ENCODE results near the gene KBTBD2.

Gene KBTBD2

DNA sequence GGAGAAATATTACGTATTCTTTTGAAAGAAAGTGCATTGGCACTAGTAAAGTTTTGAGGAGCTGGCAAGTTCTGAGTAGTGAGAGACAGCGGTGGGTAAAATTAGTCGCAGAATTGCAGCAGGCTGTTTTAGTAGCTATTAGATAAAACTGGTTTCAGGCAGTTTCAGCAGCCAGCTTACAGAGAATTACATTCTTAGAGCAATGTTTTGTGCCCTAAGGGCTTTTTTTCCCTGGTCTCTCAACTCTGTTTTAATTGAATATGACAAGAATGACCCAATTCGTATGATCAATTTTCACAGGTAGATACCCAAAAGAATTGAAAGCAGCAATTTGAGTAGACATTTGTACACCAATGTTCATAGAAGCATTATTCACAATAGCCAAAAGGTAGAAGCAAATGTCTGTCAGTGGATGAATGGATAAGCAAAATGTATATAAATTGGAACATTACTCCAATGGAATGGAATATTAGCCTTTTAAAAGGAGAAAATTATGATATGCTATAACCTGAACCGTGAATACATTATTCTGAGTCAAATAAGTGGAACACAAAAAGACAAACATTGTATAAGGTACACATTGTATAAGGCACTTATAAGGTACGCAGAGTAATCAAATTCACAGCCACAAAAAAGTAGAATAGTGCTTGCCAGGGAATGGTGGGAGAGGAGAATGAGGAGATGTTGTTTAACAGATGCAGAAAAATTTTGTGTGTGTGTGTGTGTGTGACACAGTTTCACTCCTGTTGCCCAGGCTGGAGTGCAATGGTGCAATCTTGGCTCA, 5.2 kb upstream of the KBTBD2 start:
- Histone ChIP-seq H3K9ac (ENCODE audit: low read length) (no peak overlapping the region), H3K36me3 (replicated peaks; ENCODE audit: low read depth, low read length) (no peaks in the 10 kb centered on the region), H4K20me1 (ENCODE audit: insufficient read depth, low read length) (no peaks in the 10 kb centered on the region), H3K9me3 (ENCODE audit: insufficient read depth, low read length) (no peaks in the 10 kb centered on the region), H3K27ac (ENCODE audit: low read length) (no peak overlapping the region), H3K4me1 (ENCODE audit: low read length) (peaks cover 9% of the 10 kb centered on the region), H3K27me3 (ENCODE audit: low read depth, low read length) (no peaks in the 10 kb centered on the region), H3K4me3 (ENCODE audit: low read length) (no peak overlapping the region), H3K4me2 (ENCODE audit: low read length) (no peak overlapping the region), H2AFZ (ENCODE audit: low read depth, low read length) (no peak overlapping the region), H3K79me2 (ENCODE audit: low read length) (no peaks in the 10 kb centered on the region)
- TF ChIP-seq, protein P1, sequence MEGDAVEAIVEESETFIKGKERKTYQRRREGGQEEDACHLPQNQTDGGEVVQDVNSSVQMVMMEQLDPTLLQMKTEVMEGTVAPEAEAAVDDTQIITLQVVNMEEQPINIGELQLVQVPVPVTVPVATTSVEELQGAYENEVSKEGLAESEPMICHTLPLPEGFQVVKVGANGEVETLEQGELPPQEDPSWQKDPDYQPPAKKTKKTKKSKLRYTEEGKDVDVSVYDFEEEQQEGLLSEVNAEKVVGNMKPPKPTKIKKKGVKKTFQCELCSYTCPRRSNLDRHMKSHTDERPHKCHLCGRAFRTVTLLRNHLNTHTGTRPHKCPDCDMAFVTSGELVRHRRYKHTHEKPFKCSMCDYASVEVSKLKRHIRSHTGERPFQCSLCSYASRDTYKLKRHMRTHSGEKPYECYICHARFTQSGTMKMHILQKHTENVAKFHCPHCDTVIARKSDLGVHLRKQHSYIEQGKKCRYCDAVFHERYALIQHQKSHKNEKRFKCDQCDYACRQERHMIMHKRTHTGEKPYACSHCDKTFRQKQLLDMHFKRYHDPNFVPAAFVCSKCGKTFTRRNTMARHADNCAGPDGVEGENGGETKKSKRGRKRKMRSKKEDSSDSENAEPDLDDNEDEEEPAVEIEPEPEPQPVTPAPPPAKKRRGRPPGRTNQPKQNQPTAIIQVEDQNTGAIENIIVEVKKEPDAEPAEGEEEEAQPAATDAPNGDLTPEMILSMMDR (IDR thresholded peaks at IDR 0.05; ENCODE audit: low read depth, low read length): no peak
- TF ChIP-seq EZH2phosphoT487 (IDR thresholded peaks at IDR 0.05; ENCODE audit: low read depth): no peak

DNA sequence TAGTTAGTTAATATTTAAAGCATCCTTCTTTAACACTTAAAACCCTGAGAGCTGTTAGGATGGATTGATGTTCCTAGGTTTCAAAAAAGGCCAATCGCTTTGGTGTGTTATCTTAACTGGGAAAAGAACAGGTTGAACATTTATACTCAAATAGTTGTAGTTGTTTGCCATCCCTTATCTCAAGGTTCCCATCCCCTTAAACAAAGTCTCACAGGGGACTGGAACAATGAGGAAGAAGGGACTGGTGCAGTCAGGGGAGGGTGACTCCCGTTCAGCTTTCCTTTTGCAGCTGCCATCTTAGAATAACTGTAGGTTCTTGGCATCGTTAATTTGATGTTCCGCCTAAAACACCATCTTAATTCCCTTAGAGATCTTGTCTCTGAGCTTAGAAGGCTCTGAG, 2.6 kb upstream of the KBTBD2 start:
- no peak overlapping the region for H3K4me3 ChIP-seq (ENCODE audit: low read length)
- H3K79me2 ChIP-seq (ENCODE audit: low read length): peaks cover 19% of the 10 kb centered on the region
- peaks cover 12% of the 10 kb centered on the region for H4K20me1 ChIP-seq (ENCODE audit: insufficient read depth, low read length)
- H3K9ac ChIP-seq (ENCODE audit: low read length): no peak overlapping the region
- H3K27ac ChIP-seq (ENCODE audit: low read length): no peak overlapping the region
- no peak overlapping the region for H2AFZ ChIP-seq (ENCODE audit: low read depth, low read length)
- H3K36me3 ChIP-seq (replicated peaks; ENCODE audit: low read depth, low read length): no peaks in the 10 kb centered on the region
- TF ChIP-seq, protein P1 (IDR thresholded peaks at IDR 0.05; ENCODE audit: low read depth, low read length): no peak
- TF ChIP-seq EZH2phosphoT487 (IDR thresholded peaks at IDR 0.05; ENCODE audit: low read depth): no peak
- no peaks in the 10 kb centered on the region for H3K27me3 ChIP-seq (ENCODE audit: low read depth, low read length)
- peaks cover 16% of the 10 kb centered on the region for H3K4me1 ChIP-seq (ENCODE audit: low read length)
- H3K4me2 ChIP-seq (ENCODE audit: low read length): no peak overlapping the region
- H3K9me3 ChIP-seq (ENCODE audit: insufficient read depth, low read length): no peaks in the 10 kb centered on the region

DNA sequence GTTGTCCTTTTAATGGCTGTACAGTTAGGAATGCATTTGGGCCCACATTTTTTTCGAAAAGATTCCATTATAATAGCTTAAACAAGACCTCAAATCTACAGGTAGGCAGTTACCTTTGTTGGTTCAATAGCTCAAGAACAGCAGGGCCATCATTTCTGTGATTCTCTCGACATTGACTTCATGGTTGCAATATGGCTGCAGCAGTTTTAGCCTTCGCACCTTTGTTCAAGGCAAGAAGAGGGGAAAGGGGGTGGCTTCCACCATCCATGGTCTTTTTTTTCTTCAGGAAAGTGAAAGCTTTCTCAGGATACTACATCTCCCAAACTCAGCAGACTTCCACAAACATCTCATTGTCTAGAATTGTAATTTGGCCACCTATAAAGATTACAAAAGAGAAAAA, 2.2 kb upstream of the KBTBD2 start:
- Histone ChIP-seq H3K79me2 (ENCODE audit: low read length) (peaks cover 24% of the 10 kb centered on the region), H3K27me3 (ENCODE audit: low read depth, low read length) (no peaks in the 10 kb centered on the region), H3K4me3 (ENCODE audit: low read length) (no peak overlapping the region), H4K20me1 (ENCODE audit: insufficient read depth, low read length) (peaks cover 15% of the 10 kb centered on the region), H3K27ac (ENCODE audit: low read length) (no peak overlapping the region), H3K9me3 (ENCODE audit: insufficient read depth, low read length) (no peaks in the 10 kb centered on the region), H2AFZ (ENCODE audit: low read depth, low read length) (no peak overlapping the region), H3K36me3 (replicated peaks; ENCODE audit: low read depth, low read length) (no peaks in the 10 kb centered on the region), H3K4me2 (ENCODE audit: low read length) (no peak overlapping the region), H3K4me1 (ENCODE audit: low read length) (peaks cover 16% of the 10 kb centered on the region), H3K9ac (ENCODE audit: low read length) (no peak overlapping the region)
- TF ChIP-seq EZH2phosphoT487 (IDR thresholded peaks at IDR 0.05; ENCODE audit: low read depth): no peak
- TF ChIP-seq, protein P1 (IDR thresholded peaks at IDR 0.05; ENCODE audit: low read depth, low read length): no peak

DNA sequence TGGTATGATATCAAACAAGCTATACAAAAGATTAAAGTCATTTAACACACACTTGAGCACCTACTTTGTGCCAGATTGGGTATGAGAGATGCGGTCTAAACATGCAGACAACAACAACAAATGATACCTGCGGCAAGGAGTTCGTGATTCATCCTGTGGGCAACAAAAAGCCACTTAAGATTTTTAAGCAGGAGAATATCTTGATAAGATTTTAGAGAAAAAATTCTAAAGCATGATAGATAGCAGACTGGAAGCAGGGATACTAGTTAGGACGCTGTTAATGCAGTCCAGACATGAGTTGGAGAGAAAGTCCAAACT, 1.6 kb upstream of the KBTBD2 start:
- no peaks in the 10 kb centered on the region for H3K36me3 ChIP-seq (replicated peaks; ENCODE audit: low read depth, low read length)
- peaks cover 16% of the 10 kb centered on the region for H3K4me1 ChIP-seq (ENCODE audit: low read length)
- TF ChIP-seq EZH2phosphoT487 (IDR thresholded peaks at IDR 0.05; ENCODE audit: low read depth): no peak
- TF ChIP-seq, protein P1 (IDR thresholded peaks at IDR 0.05; ENCODE audit: low read depth, low read length): no peak
- H4K20me1 ChIP-seq (ENCODE audit: insufficient read depth, low read length): peaks cover 20% of the 10 kb centered on the region
- H3K4me2 ChIP-seq (ENCODE audit: low read length): peak overlapping the region; percentile 91
- no peaks in the 10 kb centered on the region for H3K27me3 ChIP-seq (ENCODE audit: low read depth, low read length)
- H2AFZ ChIP-seq (ENCODE audit: low read depth, low read length): peak overlapping the region; percentile 75; the same call in 1 of the 2 replicates
- peak overlapping the region; percentile 100 for H3K9ac ChIP-seq (ENCODE audit: low read length)
- H3K9me3 ChIP-seq (ENCODE audit: insufficient read depth, low read length): no peaks in the 10 kb centered on the region
- peaks cover 29% of the 10 kb centered on the region for H3K79me2 ChIP-seq (ENCODE audit: low read length)
- H3K27ac ChIP-seq (ENCODE audit: low read length): peak overlapping the region; percentile 92
- peak overlapping the region; percentile 99 for H3K4me3 ChIP-seq (ENCODE audit: low read length)

All from OCI-LY3 (cell line).